Activated naive CD8-positive, alpha-beta T cell treated with anti-CD3 and anti-CD28 coated beads, Interleukin-2, amount 10 ng/mL, durations not matched to agents 7 days and 5 days (primary cell): ENCODE data around the gene TRNT1. TPM values are rescaled to one million over a fixed set of nuclear protein-coding genes. Genes with fewer than 3 reads are reported as not detected.

Experiments
- ATAC-seq: fragments of 150-1000 bp; cut with Tn5 transposase; one replicate; pipeline ENCODE4 v1.10.0; 2021; ENCODE audit warnings: low read depth, moderate library complexity
- POLR2A ChIA-PET: fragments of 350-600 bp; sonication (Branson Sonifier 250); formaldehyde crosslinking; loops from one replicate; lab custom pipeline; 2021; ENCODE audit warnings: antibody characterized with exemption; lab: Charles Lee
- DNase-seq: peaks from one replicate; pipeline ENCODE4 v3.0.0; 2021
- H3K27ac Mint-ChIP-seq: one replicate; pipeline ENCODE4 v1.8.0; 2022; ENCODE audit warnings: mild to moderate bottlenecking, mixed read lengths
- H3K27me3 Mint-ChIP-seq: one replicate; pipeline ENCODE4 v1.8.0; 2022; ENCODE audit warnings: mild to moderate bottlenecking, moderate library complexity, mixed read lengths
- H3K36me3 Mint-ChIP-seq: one replicate; pipeline ENCODE4 v1.8.0; 2021; ENCODE audit warnings: mild to moderate bottlenecking, mixed read lengths
- H3K4me1 Mint-ChIP-seq: one replicate; pipeline ENCODE4 v1.8.0; 2021; ENCODE audit warnings: mixed read lengths
- H3K4me3 Mint-ChIP-seq: one replicate; pipeline ENCODE4 v1.8.0; 2022; ENCODE audit warnings: mild to moderate bottlenecking, moderate library complexity, mixed read lengths
- H3K9me3 Mint-ChIP-seq: one replicate; pipeline ENCODE4 v1.8.0; 2021; ENCODE audit warnings: mixed read lengths
- total RNA-seq, 2 experiments: library from RNA; stranded (reverse); gene quantifications; one replicate each; pipeline ENCODE4 v1.2.3, GENCODE V29; 2021

TRNT1 gene
- total RNA-seq, 2 experiments from 2014 or later = 33.9 to 35.9 TPM

- DNase-seq = no peak
- Mint-ChIP-seq H3K9me3 (peaks cover 1% of the 10 kb centered on the region), H3K27me3 (no peaks in the 10 kb centered on the region), H3K4me1 (peaks cover 29% of the 10 kb centered on the region), H3K27ac (no peak overlapping the region), H3K36me3 (peaks cover 28% of the 10 kb centered on the region), H3K4me3 (no peak overlapping the region)
- POLR2A ChIA-PET = interaction anchor here (0.5 to 0.7 kb wide), 3 partner anchors 22 to 1183 kb away, joined by 3 read pairs; no protein-coding TSS in a partner anchor
- ATAC-seq = no peak
Measured at GRCh38 chr3:3129579-3129978, 2.8 kb downstream of the TRNT1 start.

DNA sequence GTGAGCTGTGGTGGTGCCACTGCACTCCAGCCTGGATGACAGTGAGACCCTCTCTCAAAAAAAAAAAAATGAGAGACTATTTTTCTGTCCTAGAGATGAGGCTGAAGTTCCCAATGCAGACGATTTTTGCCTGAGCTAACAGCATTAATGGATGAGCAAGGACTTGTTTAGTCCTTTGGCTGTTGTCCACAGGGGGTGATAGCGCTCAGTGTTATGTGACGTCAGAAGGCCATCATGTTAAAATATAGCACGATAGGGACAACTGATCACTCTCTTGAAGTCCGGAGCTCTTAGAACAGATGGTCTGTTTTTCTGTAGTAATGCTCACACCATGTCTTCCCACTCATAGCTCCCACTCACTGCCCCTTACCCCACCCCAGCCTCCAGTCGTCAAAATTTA is 6.8 kb downstream of the TRNT1 start:
- DNase-seq (no peak), ATAC-seq (no peak)
- POLR2A ChIA-PET = interaction anchor here (1.0 kb wide), 1 partner anchor 39 kb away, joined by 3 read pairs; no protein-coding TSS in a partner anchor
- H3K4me3 Mint-ChIP-seq = no peak overlapping the region
- H3K27me3 Mint-ChIP-seq = no peaks in the 10 kb centered on the region
- H3K36me3 Mint-ChIP-seq = peaks cover 30% of the 10 kb centered on the region
- peaks cover 23% of the 10 kb centered on the region for H3K4me1 Mint-ChIP-seq
- no peak overlapping the region for H3K27ac Mint-ChIP-seq
- no peaks in the 10 kb centered on the region for H3K9me3 Mint-ChIP-seq

GRCh38 chr3:3134750-3135448 is 8.2 kb downstream of the TRNT1 start:
- Mint-ChIP-seq H3K4me3 (no peak overlapping the region), H3K9me3 (no peaks in the 10 kb centered on the region), H3K36me3 (peaks cover 32% of the 10 kb centered on the region), H3K27ac (peak overlapping the region; percentile 3), H3K27me3 (no peaks in the 10 kb centered on the region), H3K4me1 (peaks cover 22% of the 10 kb centered on the region)
- POLR2A ChIA-PET = no interaction called here
- ATAC-seq (no peak), DNase-seq (no peak)

DNA sequence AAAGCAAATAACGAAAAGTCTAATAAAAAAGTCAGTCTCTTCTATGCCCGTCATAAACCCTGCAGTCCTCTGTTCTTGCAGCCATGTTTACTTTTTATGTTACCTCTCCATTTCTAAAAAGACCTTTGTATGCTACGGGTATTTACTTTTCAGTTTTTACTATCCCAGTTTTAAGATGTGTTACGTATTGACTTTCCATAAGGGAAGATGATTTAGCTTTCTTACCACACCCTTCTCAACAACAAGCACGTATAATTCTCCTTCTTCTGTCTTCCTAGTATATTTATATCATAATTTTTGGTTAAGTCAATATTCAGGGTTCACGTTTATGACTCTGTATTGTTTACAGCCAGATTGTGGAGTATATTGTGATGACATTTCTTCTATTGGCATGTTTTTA is 10.8 kb downstream of the TRNT1 start:
- DNase-seq (no peak), ATAC-seq (no peak)
- Mint-ChIP-seq H3K9me3 (no peaks in the 10 kb centered on the region), H3K36me3 (peaks cover 24% of the 10 kb centered on the region), H3K4me1 (peaks cover 19% of the 10 kb centered on the region), H3K27ac (no peak overlapping the region), H3K4me3 (no peak overlapping the region), H3K27me3 (no peaks in the 10 kb centered on the region)
- POLR2A ChIA-PET = no interaction called here

DNA sequence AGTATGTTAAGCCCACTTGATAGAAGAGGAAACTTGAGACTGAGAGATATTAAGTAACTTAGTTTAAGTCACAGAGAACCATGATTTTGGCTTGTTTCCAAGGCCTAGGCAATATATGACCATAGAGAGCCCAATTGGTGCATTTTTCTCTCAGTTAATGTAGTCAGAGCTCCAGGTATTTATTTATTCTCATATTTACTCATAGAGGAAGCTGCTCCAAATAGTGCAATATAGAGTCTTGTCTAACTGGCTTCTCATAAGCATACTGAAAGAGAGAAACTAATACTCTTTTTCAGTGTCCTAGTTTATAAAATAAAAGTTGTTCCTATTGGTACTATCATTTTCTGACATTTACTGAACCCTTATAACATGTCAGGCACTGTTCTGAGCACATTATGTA is 15.2 kb downstream of the TRNT1 start:
- DNase-seq (no peak), ATAC-seq (no peak)
- no peak overlapping the region for H3K27ac Mint-ChIP-seq
- H3K9me3 Mint-ChIP-seq = no peaks in the 10 kb centered on the region
- no peak overlapping the region for H3K4me3 Mint-ChIP-seq
- peaks cover 6% of the 10 kb centered on the region for H3K4me1 Mint-ChIP-seq
- peaks cover 38% of the 10 kb centered on the region for H3K36me3 Mint-ChIP-seq
- POLR2A ChIA-PET = interaction anchor here (0.6 kb wide), 1 partner anchor 223 kb away, joined by 9 read pairs; no protein-coding TSS in a partner anchor
- no peaks in the 10 kb centered on the region for H3K27me3 Mint-ChIP-seq

- DNase-seq (no peak), ATAC-seq (no peak)
- H3K27me3 Mint-ChIP-seq = no peaks in the 10 kb centered on the region
- peaks cover 3% of the 10 kb centered on the region for H3K4me1 Mint-ChIP-seq
- no peak overlapping the region for H3K4me3 Mint-ChIP-seq
- H3K9me3 Mint-ChIP-seq = no peaks in the 10 kb centered on the region
- POLR2A ChIA-PET = no interaction called here
- peaks cover 34% of the 10 kb centered on the region for H3K36me3 Mint-ChIP-seq
- no peak overlapping the region for H3K27ac Mint-ChIP-seq
Measured at GRCh38 chr3:3145831-3146230, 19.1 kb downstream of the TRNT1 start.

GRCh38 chr3:3149560-3149959 is 22.8 kb downstream of the TRNT1 start:
- POLR2A ChIA-PET = no interaction called here
- no peaks in the 10 kb centered on the region for H3K9me3 Mint-ChIP-seq
- DNase-seq (no peak), ATAC-seq (no peak)
- H3K4me1 Mint-ChIP-seq = peaks cover 3% of the 10 kb centered on the region
- H3K27ac Mint-ChIP-seq = no peak overlapping the region
- H3K27me3 Mint-ChIP-seq = no peaks in the 10 kb centered on the region
- no peak overlapping the region for H3K4me3 Mint-ChIP-seq
- H3K36me3 Mint-ChIP-seq = peaks cover 43% of the 10 kb centered on the region

DNA sequence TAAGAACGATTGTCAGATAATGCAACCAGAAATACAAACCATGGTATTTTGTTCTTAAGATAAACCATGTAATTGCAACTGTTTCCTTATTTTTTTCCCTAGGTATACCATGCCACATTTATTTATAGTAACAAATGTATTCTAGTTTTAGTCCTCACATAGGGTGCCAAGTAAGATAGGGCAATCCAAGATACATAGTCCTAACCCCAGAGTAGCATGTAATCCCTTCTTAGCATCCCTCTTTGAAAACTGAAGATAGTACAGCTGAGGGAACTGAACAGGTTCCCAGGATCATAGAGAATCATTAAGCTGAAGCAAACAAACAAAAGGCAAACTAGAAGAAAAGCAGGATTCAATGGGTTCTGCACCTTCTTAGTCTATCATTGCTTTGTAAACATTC is 24.8 kb downstream of the TRNT1 start:
- Mint-ChIP-seq H3K9me3 (no peaks in the 10 kb centered on the region), H3K27ac (no peak overlapping the region), H3K4me1 (peaks cover 5% of the 10 kb centered on the region), H3K4me3 (no peak overlapping the region), H3K27me3 (no peaks in the 10 kb centered on the region), H3K36me3 (peaks cover 36% of the 10 kb centered on the region)
- ATAC-seq = no peak
- DNase-seq = no peak
- POLR2A ChIA-PET = interaction anchor here (0.7 kb wide), 1 partner anchor 22 kb away, joined by 3 read pairs; no protein-coding TSS in a partner anchor

GRCh38 chr3:3154879-3155610 is 28.3 kb downstream of the TRNT1 start:
- Mint-ChIP-seq H3K4me3 (no peak overlapping the region), H3K9me3 (no peaks in the 10 kb centered on the region), H3K27ac (peak overlapping the region; percentile 67), H3K36me3 (peaks cover 54% of the 10 kb centered on the region), H3K4me1 (peaks cover 5% of the 10 kb centered on the region), H3K27me3 (no peaks in the 10 kb centered on the region)
- POLR2A ChIA-PET = no interaction called here
- ATAC-seq (no peak), DNase-seq (no peak)

DNA sequence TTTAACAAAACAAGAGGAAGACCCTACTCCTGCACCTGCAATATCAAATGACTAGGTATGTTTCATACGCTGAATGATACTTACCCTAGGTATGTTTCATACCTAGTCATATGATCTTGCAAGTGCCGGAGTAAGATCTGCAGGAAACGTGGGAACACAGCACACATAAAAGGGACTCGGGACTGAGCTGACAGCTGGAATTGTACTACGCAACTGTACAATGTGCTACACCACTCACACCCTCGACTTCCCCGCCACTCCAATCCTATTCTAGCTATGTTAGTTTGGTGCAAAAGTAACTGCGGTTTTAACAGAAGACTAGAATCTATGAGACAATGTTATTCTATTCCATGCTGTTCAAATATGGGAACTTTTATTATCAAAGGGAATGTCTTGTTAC is 30.7 kb downstream of the TRNT1 start:
- no peak for ATAC-seq
- DNase-seq = no peak
- H3K27me3 Mint-ChIP-seq = no peaks in the 10 kb centered on the region
- H3K9me3 Mint-ChIP-seq = no peaks in the 10 kb centered on the region
- H3K36me3 Mint-ChIP-seq = peaks cover 57% of the 10 kb centered on the region
- no peak overlapping the region for H3K27ac Mint-ChIP-seq
- H3K4me3 Mint-ChIP-seq = no peak overlapping the region
- H3K4me1 Mint-ChIP-seq = peaks cover 2% of the 10 kb centered on the region
- POLR2A ChIA-PET = no interaction called here

- H3K4me1 Mint-ChIP-seq = no peaks in the 10 kb centered on the region
- H3K9me3 Mint-ChIP-seq = no peaks in the 10 kb centered on the region
- ATAC-seq = no peak
- H3K4me3 Mint-ChIP-seq = no peak overlapping the region
- no peak for DNase-seq
- no peaks in the 10 kb centered on the region for H3K27me3 Mint-ChIP-seq
- peaks cover 54% of the 10 kb centered on the region for H3K36me3 Mint-ChIP-seq
- H3K27ac Mint-ChIP-seq = no peak overlapping the region
- POLR2A ChIA-PET = no interaction called here
Measured at GRCh38 chr3:3160826-3161225, 34.1 kb downstream of the TRNT1 start.

DNA sequence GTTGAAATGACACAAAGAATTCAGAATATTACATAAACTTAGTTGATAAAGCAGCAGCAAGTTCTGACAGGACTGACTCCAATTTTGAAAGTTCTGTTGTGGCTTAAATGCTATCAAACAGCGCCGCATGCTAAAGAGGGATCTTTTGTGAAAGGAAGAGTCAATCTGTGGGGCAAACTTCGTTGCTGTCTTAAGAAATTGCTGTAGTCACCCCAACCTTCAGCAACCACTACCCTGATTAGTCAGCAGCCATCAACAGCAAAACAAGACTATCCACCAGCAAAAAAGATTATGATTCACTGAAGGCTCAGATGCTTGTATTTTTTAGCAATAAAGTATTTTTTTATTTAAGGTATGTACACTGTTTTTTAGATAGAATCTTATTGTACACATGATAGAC is 38.5 kb downstream of the TRNT1 start:
- ATAC-seq (no peak), DNase-seq (no peak)
- Mint-ChIP-seq H3K4me3 (no peak overlapping the region), H3K9me3 (no peaks in the 10 kb centered on the region), H3K27me3 (no peaks in the 10 kb centered on the region), H3K36me3 (peaks cover 44% of the 10 kb centered on the region), H3K4me1 (no peaks in the 10 kb centered on the region), H3K27ac (no peak overlapping the region)
- POLR2A ChIA-PET = no interaction called here

GRCh38 chr3:3165650-3166049 is 38.9 kb downstream of the TRNT1 start:
- ATAC-seq (no peak), DNase-seq (no peak)
- Mint-ChIP-seq H3K4me3 (no peak overlapping the region), H3K27me3 (no peaks in the 10 kb centered on the region), H3K9me3 (no peaks in the 10 kb centered on the region), H3K27ac (no peak overlapping the region), H3K4me1 (no peaks in the 10 kb centered on the region), H3K36me3 (peaks cover 42% of the 10 kb centered on the region)
- POLR2A ChIA-PET = no interaction called here

DNA sequence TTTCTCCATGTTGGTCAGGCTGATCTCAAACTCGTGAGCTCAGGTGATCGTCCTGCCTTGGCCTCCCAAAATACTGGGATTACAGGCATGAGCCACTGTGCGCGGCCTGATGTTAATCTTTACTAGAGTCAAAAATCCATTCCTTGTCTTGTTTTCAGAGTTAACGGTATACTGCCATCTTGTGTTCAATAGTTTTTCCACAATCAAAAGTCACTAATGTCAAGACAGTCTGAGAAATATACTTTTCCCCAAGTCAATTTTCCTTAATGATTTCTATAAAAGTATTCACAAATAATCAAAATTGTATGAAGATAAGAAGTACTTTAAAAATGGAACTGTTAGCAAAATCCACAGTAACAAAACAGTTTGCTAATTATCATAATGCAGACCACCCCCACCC is 44.3 kb downstream of the TRNT1 start:
- no peaks in the 10 kb centered on the region for H3K9me3 Mint-ChIP-seq
- POLR2A ChIA-PET = no interaction called here
- ATAC-seq = no peak
- peaks cover 28% of the 10 kb centered on the region for H3K4me1 Mint-ChIP-seq
- peak overlapping the region; percentile 15 for H3K4me3 Mint-ChIP-seq
- peak overlapping the region; percentile 65 for H3K27ac Mint-ChIP-seq
- peaks cover 37% of the 10 kb centered on the region for H3K36me3 Mint-ChIP-seq
- no peak for DNase-seq
- no peaks in the 10 kb centered on the region for H3K27me3 Mint-ChIP-seq
